HG03442 (cell line): ENCODE measurements around the gene SIGLEC15.
"Not testable (repeated sequence)": the region's sequence is repeated elsewhere in the genome, so short reads cannot be mapped to it uniquely, and the experiment has no call there.

Experiments
- ATAC-seq: cut with Tn5 transposase; IDR thresholded peaks from one replicate; pipeline ENCODE4 v1.9.1; 2021; ENCODE audit warnings: mild to moderate bottlenecking, moderate library complexity; ENCODE audit not compliant: unreplicated experiment

Gene SIGLEC15

DNA sequence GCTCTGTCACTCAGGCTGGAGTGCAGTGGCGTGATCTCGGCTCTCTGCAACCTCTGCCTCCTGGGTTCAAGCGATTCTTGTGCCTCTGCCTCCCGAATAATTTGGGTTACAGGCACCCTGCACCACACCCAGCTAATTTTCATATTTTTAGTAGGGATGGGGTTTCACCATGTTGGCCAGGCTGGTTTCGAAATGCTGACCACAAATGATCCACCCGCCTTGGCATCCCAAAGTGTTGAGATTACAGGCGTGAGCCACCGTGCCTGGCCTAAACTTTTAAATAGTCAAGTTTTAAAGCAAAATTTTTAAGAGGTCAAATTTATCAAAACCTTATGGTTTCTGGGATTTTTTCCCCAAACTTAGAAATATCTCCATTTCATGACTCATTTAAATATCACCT, 6.7 kb upstream of the SIGLEC15 start:
- ATAC-seq = not testable (repeated sequence)

DNA sequence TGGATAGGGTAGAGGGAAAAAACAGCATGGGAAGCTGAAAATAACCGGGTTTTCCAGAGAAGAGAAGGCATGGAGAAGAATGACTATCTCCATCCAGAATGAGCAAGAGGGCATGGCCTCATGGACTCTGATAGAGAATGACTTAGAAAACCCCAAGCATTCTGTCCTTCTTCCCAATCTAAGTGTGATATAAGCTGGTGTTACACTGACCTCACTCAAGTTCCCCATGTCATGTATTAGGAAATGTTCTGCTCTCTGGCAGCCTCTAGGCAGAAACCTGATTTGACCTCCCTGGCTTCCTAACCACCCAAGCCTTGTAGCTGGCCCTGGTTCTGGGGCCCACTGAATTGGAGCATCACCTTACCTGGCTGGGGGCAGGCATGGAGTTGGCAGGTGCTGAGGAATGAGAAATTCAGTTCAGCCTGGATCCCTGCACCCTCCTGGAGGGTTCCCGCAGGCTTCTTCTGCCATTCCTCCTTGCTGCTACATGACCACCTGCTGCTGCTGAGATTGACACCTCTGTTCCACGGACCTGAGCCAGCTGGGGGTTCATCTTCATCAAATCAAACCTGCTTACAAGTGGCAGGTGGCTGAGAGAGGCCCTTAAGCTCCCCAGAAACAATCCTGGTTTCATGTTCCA, 5.2 kb upstream of the SIGLEC15 start:
- no peak for ATAC-seq

DNA sequence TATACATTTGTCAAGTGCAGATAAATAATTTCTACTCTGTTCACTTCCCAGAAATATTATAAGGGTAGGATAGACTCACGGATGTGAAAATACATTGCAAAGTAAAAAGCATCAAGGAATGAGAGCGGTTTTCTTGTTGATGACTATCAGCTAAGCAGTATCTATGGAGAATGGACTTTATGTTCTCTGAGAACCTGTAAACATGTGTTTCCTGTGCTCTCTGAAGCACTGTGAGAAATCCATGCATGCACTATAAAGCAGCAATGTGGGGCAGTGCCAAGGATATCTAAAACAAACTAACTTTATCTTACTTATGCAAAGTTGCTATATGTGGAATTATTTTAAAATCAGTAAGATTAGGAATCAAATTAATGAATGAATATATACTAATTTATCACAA, 4.4 kb upstream of the SIGLEC15 start:
- ATAC-seq = no peak

DNA sequence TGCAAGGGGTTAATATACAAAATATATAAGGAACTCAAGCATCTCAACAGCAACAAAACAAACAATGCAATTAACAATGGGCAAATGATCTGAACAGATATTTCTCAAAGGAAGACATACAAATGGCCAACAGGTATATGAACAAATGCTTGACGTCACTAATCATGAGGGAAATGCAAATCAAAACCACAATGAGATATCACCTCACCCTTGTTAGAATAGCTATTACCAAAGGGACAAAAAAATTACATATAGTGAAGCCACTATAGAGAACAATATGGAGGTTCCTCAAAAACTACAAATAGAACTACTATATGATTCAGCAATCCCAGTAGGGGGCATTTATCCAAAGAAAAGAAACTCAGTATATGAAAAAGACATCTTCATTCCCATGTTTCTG, 3.8 kb upstream of the SIGLEC15 start:
- no peak for ATAC-seq

DNA sequence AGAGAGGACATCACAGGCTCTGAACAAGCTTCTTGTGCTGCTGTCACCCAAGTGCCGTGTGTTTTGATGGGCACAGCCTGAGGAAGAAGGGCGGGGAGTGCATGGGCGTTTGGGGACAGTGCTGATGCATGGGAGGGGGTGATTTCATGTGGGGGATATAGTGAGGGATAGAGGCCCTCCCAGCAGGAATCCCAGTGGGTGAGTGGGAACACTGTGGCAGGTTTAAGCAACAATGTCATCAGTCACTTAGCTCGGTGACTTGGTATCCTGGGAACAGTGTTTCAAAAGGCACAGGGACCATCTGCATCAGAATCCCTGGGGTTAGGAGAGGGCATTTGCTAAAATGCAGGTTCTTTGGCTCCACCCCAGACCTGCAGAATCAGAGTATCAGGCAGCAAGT, 609 bp downstream of the SIGLEC15 start:
- ATAC-seq = no peak

DNA sequence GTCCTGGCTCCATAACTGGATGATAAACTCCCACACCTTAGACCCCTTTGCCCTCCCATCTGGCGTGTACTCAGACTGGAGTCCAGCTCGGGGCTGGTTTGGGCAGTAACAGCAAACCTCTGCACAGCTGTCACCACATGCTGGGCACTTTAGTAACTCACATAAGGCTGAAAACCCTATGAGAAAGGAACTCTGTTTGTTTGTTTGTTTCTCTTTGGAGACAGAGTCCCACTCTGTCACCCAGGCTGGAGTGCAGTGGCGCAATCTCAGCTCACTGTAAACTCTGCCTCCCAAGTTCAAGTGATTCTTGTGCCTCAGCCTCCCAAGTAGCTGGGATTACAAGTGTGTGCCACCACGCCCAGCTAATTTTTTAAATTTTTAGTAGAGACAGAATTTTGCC, 1.2 kb downstream of the SIGLEC15 start:
- not testable (repeated sequence) for ATAC-seq

DNA sequence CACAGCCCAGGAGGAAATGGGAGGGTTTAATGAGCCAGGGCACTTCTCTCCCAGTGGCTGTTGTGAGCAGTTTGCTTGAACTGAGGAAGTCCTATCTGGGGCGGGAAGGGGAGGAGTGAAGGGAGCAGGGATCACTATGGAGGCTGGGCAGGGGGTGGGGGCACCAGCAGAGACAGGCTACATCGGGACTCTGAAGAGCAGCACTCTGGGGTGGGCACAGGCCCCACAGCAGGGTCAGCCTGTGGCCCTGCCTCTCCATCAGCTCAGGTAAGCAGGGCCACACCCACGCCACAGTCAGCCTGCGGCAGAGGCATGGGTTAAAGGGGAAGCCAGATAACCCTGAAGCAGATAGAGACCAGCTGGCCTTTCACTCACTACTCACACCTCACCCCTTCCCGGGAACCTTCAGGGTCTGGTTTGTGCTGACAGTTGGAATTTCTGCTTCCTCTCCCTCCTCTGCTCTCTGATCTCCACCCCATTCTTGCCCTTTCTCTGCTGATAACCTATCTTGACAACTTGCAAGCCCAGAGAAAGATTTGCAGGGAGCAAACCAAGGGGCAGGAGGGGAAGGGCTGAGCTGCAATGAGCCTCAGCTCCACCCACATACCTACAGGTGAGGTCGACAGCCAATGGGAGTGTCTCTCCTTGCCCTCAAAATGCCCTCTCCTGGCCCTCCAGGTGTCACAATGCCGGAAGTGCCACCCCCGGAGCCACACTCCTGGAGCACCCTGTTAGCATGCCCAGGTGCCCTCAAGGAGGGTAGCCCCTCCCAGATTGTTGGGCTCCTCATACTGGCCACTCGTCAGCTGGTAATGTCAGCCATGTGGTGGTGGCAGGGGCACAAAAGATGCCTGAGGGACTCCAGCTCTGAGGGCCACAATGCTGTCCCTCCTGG, 3.7 kb downstream of the SIGLEC15 start:
- no peak for ATAC-seq

DNA sequence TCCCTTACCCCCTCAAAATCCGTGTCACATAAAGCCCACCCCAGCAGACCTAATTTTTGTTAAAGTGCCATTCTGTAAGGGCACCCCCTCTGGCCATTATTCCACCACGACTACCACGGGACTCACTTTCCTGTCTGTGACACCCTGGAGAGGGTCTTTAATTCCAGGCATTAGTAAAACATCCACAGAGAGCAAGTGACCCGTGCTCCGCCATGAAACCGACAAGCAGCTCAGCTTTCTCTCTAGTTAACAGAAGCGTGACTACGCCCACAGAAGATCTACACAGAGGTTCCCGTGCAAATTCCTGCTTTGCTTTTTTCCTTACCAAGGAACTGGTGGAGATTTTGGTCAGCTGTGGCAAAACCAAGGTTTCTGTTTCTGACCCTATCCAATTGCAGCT, 4.4 kb downstream of the SIGLEC15 start:
- no peak for ATAC-seq

DNA sequence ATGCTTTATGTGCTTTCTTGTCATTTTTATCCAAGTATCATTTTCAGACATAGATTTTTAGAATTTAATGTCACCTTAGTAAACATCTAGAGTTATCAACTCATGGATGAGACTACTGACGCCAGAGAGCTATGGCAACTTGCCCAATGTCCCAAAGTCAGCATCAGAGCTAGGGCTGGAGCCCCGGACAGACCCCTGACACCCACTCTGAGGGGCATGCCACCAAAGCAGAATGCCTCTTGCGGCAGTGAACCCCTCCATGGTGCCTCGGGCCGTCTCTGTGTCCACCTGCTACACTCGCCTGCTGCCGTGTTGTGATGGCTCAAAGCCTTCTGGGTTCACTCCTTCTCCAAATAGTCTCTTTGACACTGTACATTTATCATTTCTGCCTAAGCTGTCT, 5.4 kb downstream of the SIGLEC15 start:
- ATAC-seq = no peak

DNA sequence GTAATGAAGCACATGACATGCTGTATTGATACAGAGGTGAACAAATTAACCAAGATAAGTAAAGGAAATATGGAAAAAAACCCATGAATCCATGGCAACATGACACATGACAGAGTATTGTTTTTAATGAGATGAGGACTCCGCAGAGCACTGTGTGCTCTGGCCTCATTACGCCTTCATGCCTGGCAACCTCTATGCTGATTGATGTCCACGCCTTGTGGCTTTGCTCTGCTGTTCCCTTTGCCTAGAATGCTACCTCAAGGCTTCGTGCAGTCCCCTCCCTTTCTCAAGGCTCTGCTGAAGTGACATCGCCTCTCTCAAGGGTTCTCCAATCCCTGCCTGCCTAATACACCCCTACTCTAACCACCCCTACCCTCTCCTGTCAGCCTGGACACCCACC, 8.4 kb downstream of the SIGLEC15 start:
- ATAC-seq = no peak

DNA sequence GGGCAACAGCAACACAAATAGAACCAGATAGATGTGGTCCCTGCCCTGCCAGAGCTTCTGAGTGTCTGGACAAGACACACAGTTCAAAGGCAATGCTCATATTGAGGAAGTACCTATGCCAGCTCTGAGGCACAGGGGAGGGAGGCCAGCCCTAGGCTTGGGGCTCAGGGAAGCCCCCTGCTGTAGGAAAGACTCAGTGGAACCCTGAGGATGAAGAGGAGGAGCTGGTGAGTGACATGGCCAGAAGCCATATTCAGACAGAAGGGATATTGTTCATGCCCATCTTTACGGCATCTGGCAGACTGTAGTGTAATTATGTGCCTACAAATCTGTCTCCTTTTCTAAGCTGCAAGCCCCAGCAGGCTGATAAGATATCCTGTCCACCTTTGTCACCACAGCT, 8.8 kb downstream of the SIGLEC15 start:
- ATAC-seq = no peak

DNA sequence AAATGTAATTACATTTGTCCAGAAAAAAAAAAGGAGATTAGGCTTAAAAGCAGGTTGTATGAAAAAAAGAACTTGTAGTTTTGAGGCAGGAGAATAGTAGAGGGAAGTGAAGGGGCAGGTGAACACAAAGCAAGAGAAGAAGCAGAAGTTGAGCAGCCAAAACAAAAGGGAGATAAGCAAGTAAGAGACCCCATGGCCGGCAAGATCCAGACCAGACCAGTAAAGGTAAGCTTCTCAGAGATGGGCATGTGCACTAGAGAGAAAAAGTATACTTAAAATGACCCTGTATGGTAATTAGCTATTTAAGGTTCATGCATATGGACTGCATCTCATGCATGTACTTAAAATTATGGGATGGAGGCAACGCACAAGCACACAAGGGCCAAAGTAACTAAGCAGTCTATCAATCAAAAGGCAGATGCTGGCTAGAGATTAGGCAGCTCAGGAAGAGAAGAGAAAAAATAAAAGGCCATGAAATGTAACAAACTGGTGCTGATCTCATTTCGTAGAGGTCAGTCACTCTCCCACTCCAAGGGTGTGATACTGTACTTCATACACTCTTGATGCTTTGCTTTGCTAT, 9.7 kb downstream of the SIGLEC15 start:
- ATAC-seq = no peak

DNA sequence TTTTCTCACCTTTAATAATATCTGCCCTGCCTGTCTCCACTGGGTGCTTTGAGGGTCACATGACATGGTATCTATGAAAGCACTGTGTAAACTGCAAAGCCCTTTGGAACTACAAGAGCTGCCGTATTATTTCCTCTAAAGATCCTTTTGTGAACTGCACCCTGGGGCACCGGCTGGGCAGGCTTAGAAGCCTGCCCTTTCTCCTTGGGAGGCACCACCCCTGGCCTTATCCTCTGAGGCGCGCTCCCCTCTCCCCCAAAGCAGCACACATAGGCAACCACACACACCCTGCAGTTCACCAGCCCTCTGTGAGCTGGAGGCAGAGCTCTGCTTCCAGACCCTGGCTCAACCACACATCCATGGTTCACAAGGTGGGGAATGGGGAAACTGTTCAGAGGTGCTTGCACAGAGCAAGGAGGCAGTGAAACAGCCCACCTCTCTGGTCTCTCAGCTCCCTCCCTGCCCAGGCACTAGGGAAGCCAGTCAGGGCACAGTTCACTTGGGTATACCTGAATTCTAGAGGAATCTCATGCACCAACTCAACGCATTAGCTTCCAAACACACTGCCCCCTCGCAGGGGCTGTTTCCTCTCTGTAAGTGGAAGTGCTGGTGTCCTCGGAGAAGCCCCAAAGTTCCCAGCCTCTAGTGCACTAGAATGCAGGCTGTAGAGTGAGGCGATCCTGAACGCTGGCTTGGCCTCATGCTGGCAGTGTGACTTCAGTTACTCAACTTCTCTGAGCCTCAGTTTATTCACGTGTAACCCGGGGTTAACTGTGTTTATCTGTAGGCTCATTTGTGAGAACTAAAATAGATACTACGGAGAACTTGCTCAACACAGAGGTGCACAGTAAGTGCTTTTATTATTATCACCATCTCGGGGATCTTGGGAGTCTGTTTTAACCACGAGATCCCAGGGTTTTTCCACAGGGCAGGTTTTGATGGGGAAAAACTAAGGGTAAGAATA, 11.0 kb downstream of the SIGLEC15 start:
- ATAC-seq = no peak

DNA sequence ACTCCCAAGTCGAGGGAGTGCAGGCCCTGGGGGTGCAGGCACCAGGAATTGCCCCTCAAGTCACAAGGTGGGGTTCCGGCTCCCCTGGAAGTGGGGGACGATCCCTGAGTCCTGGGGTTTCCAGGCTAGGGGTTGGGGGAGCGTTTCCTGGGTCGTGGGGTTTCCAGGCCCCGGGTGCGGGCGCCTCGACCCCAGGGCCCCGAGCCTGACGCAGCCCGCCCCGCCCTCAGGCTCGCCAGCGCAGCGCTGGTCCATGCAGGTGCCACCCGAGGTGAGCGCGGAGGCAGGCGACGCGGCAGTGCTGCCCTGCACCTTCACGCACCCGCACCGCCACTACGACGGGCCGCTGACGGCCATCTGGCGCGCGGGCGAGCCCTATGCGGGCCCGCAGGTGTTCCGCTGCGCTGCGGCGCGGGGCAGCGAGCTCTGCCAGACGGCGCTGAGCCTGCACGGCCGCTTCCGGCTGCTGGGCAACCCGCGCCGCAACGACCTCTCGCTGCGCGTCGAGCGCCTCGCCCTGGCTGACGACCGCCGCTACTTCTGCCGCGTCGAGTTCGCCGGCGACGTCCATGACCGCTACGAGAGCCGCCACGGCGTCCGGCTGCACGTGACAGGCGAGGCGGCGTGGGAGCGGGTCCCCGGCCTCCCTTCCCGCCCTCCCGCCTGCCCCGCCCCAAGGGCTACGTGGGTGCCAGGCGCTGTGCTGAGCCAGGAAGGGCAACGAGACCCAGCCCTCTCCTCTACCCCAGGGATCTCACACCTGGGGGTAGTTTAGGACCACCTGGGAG, 12.0 kb downstream of the SIGLEC15 start:
- peak; percentile 59 for ATAC-seq

DNA sequence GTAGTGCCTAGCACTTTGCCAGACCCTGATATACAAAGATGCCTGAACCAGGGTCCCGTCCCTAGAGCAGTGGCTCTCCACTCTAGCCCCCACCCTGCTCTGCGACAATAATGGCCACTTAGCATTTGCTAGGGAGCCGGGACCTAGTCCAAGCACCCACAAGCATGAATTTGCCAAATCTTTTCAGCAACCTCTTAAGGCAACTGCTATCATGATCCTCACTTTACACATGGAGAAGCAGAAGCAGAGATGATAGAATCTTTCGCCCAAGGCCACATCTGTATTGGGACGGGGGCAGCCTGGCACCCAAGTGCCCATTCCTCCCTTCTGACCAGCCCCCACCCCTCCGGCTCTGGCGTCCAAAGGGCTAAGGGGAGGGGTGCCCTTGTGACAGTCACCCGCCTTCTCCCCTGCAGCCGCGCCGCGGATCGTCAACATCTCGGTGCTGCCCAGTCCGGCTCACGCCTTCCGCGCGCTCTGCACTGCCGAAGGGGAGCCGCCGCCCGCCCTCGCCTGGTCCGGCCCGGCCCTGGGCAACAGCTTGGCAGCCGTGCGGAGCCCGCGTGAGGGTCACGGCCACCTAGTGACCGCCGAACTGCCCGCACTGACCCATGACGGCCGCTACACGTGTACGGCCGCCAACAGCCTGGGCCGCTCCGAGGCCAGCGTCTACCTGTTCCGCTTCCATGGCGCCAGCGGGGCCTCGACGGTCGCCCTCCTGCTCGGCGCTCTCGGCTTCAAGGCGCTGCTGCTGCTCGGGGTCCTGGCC, 13.0 kb downstream of the SIGLEC15 start:
- no peak for ATAC-seq

DNA sequence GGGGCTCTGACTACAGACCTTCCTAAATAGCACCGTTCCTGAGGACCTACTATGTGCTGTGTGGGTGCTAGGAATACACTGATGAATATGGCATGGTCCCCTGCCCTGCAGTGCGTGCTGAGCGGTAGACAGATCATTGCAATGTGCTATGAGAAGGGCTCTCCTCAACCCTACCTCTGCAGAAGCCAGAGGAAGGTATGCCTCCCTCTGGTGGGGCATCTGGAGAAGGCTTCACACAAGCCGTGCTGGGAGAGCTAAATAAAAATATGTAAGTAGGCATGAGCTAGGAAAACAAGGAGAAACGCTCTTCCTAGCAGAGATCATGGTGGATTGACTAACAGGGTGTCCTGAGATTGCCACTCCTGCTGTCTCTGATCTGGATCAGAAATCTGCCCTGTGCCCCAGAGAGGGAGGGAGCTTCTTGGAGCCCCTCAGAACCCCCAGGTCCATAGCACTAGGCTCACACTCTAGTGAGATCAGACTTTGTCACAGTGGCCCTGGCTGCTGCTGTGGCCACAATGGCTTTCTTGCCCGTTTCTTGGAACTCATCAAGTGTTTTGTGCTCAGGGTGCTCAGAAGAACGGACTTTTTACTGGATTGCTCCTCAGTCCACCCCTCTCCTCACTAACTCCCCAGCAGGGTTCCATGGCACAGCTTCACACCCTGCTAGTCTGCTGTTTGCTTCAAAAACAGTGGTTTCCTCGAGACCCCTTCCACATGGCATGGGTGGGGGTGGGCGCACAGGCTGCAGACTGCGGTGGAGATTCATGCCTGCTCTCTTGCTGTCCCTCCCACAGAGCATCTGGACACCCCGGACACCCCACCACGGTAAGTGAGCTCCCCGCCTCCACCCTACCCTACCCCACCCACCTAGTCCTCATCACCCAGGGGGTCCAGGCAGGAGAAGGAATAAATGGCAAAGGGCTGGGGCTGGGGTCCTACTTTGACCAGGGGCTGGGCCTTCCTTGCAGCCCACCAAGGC, 14.2 kb downstream of the SIGLEC15 start:
- peak; percentile 49 for ATAC-seq

DNA sequence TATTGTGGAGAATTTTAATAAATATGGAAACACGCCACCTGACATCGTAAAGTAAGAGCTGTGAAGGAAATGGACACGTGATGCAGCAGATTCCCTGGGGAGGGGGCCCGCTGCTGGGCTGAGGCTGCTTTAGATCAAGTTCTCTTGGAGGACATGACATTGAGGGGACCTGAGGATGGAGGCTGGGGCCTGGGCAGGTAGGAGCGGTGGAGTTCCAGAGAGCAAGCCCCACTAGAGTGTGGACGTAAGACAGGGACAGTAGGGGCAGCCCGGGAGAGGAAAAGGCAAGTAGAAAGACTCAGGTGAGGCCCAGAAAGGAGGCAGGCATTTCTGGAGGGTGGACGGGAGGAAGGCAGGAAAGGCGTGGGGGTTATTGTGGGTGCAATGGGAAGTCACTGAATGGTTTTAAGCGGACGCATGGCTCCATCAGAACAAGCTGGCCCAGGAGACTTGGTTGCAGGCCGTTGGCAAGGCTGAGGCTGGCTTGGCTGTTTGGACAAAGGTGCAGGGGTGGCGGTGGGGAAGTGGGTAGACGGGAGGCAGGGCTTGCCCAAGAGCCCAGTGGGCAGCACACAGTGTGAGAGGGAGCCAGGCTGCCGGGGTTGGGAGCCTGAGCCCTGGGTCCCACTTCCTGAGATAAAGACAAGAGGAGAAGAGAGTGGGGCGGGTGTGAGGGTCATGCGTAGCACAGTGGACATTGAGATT, 15.7 kb downstream of the SIGLEC15 start:
- no peak for ATAC-seq
